HepG2 (cell line): ENCODE measurements around the gene NDC80. TPM values are rescaled to one million over a fixed set of nuclear protein-coding genes. Genes with fewer than 3 reads are reported as not detected.

Experiments
- ATAC-seq: fragments of 200-7000 bp; cut with Tn5 transposase; 3 replicates; pipeline ENCODE4 v1.9.1; 2020; ENCODE audit warnings: mild to moderate bottlenecking, moderate library complexity
- BruUV-seq: library from RNA; stranded (reverse); fragments of 400-500 nt; replicated peaks from 2 replicates; lab custom pipeline; 2021; lab: Mats Ljungman, UMichigan
- CTCF ChIA-PET: fragments of 300-600 bp; formaldehyde crosslinking; extraction: SDS; loops from one replicate; lab custom pipeline; 2021; ENCODE audit warnings: low total read pairs, inconsistent platforms, low intra/inter-chr PET ratio; lab: Yijun Ruan, JAX
- POLR2A ChIA-PET: fragments of 350-600 bp; sonication (Branson Sonifier 250); formaldehyde crosslinking; loops from one replicate; lab custom pipeline; 2020; ENCODE audit warnings: antibody characterized with exemption, inconsistent platforms; lab: Yijun Ruan, JAX
- DNase-seq: peaks from one replicate; pipeline ENCODE4 v3.0.0-alpha.2; 2015; ENCODE audit warnings: low spot score
- FAIRE-seq: peaks from 3 replicates; lab custom pipeline; 2011; peaks lifted over from hg19 to GRCh38; lab: Jason Lieb, UNC
- H2AFZ ChIP-seq: one replicate; pipeline ENCODE4 v1.6.1; 2011; ENCODE audit warnings: low read length, inconsistent platforms
- H3K27ac ChIP-seq: fragments of 300-600 bp; 3 replicates; pipeline ENCODE4 v1.8.0; 2011; ENCODE audit warnings: mixed run types, mild to moderate bottlenecking, mixed read lengths, low read length, inconsistent platforms; ENCODE audit not compliant: insufficient read depth; ENCODE audit errors: extremely low read length
- H3K27me3 ChIP-seq, 2 experiments: fragments of 200-600 bp in 1 of 2; 2 replicates in 1 of 2; 3 replicates in 1 of 2; pipeline versions ENCODE4 v1.6.0 to v1.8.0; 2011; ENCODE audit warnings: low read length in 2 of 2, mild to moderate bottlenecking in 2 of 2, moderate library complexity in 2 of 2, inconsistent platforms in 1 of 2; ENCODE audit not compliant: insufficient read depth in 2 of 2, control insufficient read depth in 1 of 2
- H3K36me3 ChIP-seq, 2 experiments: fragments of 200-600 bp in 1 of 2; replicated peaks in 1 of 2; 2 replicates in 1 of 2; 3 replicates in 1 of 2; pipeline versions ENCODE4 v1.5.1 to v1.8.0; 2011; ENCODE audit warnings: low read length in 2 of 2, inconsistent platforms in 1 of 2; ENCODE audit not compliant: insufficient read depth in 2 of 2, control insufficient read depth in 1 of 2
- H3K4me1 ChIP-seq: 2 replicates; pipeline ENCODE4 v1.5.1; 2012; ENCODE audit warnings: low read length, inconsistent platforms; ENCODE audit not compliant: insufficient read depth
- H3K4me2 ChIP-seq: 2 replicates; pipeline ENCODE4 v1.6.0; 2011; ENCODE audit warnings: low read depth, low read length, inconsistent platforms
- H3K4me3 ChIP-seq, 3 experiments: fragments of 200-600 bp in 1 of 3; sonication (generic), shearing (Covaris generic) in 1 of 3; replicated peaks in 1 of 3; 2 replicates each; pipeline ENCODE4 v1.5.1; 2011 to 2016; ENCODE audit warnings: low read length in 3 of 3, inconsistent platforms in 2 of 3, low read depth in 2 of 3, mild to moderate bottlenecking in 2 of 3, control low read depth in 1 of 3, mixed read lengths in 1 of 3; ENCODE audit not compliant: insufficient read depth in 1 of 3
- H3K79me2 ChIP-seq: one replicate; pipeline ENCODE4 v1.6.1; 2011; ENCODE audit warnings: low read length, inconsistent platforms; ENCODE audit not compliant: insufficient read depth
- H3K9ac ChIP-seq: 2 replicates; pipeline ENCODE4 v1.6.0; 2011; ENCODE audit warnings: mild to moderate bottlenecking, low read depth, low read length, inconsistent platforms; ENCODE audit not compliant: insufficient read depth
- H3K9me3 ChIP-seq: 2 replicates; pipeline ENCODE4 v1.5.1; 2012; ENCODE audit warnings: mild to moderate bottlenecking, low read length
- H4K20me1 ChIP-seq: 2 replicates; pipeline ENCODE4 v1.6.0; 2011; ENCODE audit warnings: inconsistent platforms, mild to moderate bottlenecking, low read length, moderate library complexity; ENCODE audit not compliant: insufficient read depth
- HBP1 ChIP-seq: IDR thresholded peaks from 2 replicates; pipeline ENCODE4 v1.6.1; 2016; ENCODE audit warnings: low read depth, control low read depth
- NFAT5 ChIP-seq: sonication (generic); formaldehyde crosslinking; IDR thresholded peaks from 2 replicates; pipeline ENCODE4 v1.4.0; 2020; ENCODE audit warnings: missing genetic modification reagents
- PAWR ChIP-seq: sonication (generic); formaldehyde crosslinking; IDR thresholded peaks from 2 replicates; pipeline ENCODE4 v1.4.0; 2020; ENCODE audit warnings: missing genetic modification reagents, mild to moderate bottlenecking, borderline replicate concordance
- RXRA ChIP-seq: sonication (generic); formaldehyde crosslinking; IDR thresholded peaks from 2 replicates; pipeline ENCODE4 v1.5.1; 2020; ENCODE audit warnings: missing genetic modification reagents
- ZBTB3 ChIP-seq: sonication (generic); formaldehyde crosslinking; IDR thresholded peaks from 2 replicates; pipeline ENCODE4 v1.4.0; 2020; ENCODE audit warnings: low read depth, mild to moderate bottlenecking, moderate library complexity, missing genetic modification reagents, borderline replicate concordance
- ZNF775 ChIP-seq: sonication (generic); formaldehyde crosslinking; IDR thresholded peaks from 2 replicates; pipeline ENCODE4 v1.4.0; 2020; ENCODE audit warnings: missing genetic modification reagents, mild to moderate bottlenecking, moderate library complexity, borderline replicate concordance
- WGBS: methylation state at CpG from one replicate; pipeline ENCODE4 v1.1.6; 2017; ENCODE audit warnings: low lambda C conversion rate; 5-methylcytosine and 5-hydroxymethylcytosine counted together
- in situ Hi-C: cut with HindIII; loops from 2 replicates; pipeline ENCODE4 v1.10.0; 2017; ENCODE audit warnings: low pct_unique_long_range_greater_than_20kb; ENCODE audit not compliant: extremely low pct_ligation_motif_present
- intact Hi-C: fragments of 100-400 bp; cut with micrococcal nuclease; formaldehyde crosslinking; loops from one replicate; pipeline ENCODE4 v1.10.0; 2022; ENCODE audit not compliant: unreplicated experiment
- polyA plus RNA-seq, 8 experiments: library from polyadenylated mRNA; depleted of rRNA in 3 of 8; stranded (reverse) in 7 of 8; unstranded in 1 of 8; fragments of >200 nt; fragmentation: Illumina TruSeq in 4 of 8; extraction: Trizol in 4 of 8; gene quantifications; 2 replicates each; pipeline versions ENCODE4 v1.2.1 to v1.2.3, GENCODE V29; 2011 to 2016; ENCODE audit warnings: low read depth in 4 of 8, missing spikeins in 1 of 8, mixed read lengths in 1 of 8; ENCODE audit not compliant: insufficient read depth in 1 of 8
- total RNA-seq, 5 experiments: library from RNA; depleted of rRNA; stranded (reverse); fragments of >200 nt; fragmentation: Illumina TruSeq; extraction: Trizol; gene quantifications; 2 replicates each; pipeline ENCODE4 v1.2.3, GENCODE V29; 2016; ENCODE audit warnings: low read depth in 1 of 5
- TF ChIP-seq, protein P1 (sequence below), 2 experiments: fragments of 450-650 bp in 1 of 2; sonication (generic) in 1 of 2; formaldehyde crosslinking in 1 of 2; IDR thresholded peaks; 2 replicates each; pipeline versions ENCODE4 v1.6.1 to v1.8.0; 2016 to 2022; ENCODE audit warnings: antibody characterized with exemption in 1 of 2, mild to moderate bottlenecking in 1 of 2, missing genetic modification reagents in 1 of 2

NDC80 gene
- total and polyA plus RNA-seq, 2 of the 13 experiments (the other 11 are each of a cell fraction or from before 2014, with no cell fraction given) = 9.6 to 33.0 TPM

GRCh38 chr18:2587788-2588187 is 16.4 kb downstream of the NDC80 start:
- Histone ChIP-seq H3K27ac (no peak overlapping the region), H3K36me3 (peaks cover 3 to 25% of the 10 kb centered on the region in 2 experiments), H3K9ac (no peak overlapping the region), H3K4me3 (no peak overlapping the region), H2AFZ (no peak overlapping the region), H3K27me3 (no peaks in the 10 kb centered on the region), H4K20me1 (no peaks in the 10 kb centered on the region), H3K79me2 (no peaks in the 10 kb centered on the region), H3K4me2 (no peak overlapping the region), H3K4me1 (peaks cover 21% of the 10 kb centered on the region), H3K9me3 (no peaks in the 10 kb centered on the region)
- CTCF ChIA-PET = no interaction called here
- ATAC-seq = no peak
- 96% methylated on average over 3 of the region's 3 CpGs for WGBS
- BruUV-seq = no TSS peak
- DNase-seq = no peak
- POLR2A ChIA-PET = no interaction called here
- intact Hi-C loops (loop anchor here (2.0 kb wide), 1 partner anchor 17 kb away; the partner anchor contains the start of genes METTL4 and NDC80), in situ Hi-C loops (no loop called here)
- FAIRE-seq = no peak
- no peak for TF ChIP-seq ZNF775 (CRISPR knock-in tag)
- TF ChIP-seq, protein P1, sequence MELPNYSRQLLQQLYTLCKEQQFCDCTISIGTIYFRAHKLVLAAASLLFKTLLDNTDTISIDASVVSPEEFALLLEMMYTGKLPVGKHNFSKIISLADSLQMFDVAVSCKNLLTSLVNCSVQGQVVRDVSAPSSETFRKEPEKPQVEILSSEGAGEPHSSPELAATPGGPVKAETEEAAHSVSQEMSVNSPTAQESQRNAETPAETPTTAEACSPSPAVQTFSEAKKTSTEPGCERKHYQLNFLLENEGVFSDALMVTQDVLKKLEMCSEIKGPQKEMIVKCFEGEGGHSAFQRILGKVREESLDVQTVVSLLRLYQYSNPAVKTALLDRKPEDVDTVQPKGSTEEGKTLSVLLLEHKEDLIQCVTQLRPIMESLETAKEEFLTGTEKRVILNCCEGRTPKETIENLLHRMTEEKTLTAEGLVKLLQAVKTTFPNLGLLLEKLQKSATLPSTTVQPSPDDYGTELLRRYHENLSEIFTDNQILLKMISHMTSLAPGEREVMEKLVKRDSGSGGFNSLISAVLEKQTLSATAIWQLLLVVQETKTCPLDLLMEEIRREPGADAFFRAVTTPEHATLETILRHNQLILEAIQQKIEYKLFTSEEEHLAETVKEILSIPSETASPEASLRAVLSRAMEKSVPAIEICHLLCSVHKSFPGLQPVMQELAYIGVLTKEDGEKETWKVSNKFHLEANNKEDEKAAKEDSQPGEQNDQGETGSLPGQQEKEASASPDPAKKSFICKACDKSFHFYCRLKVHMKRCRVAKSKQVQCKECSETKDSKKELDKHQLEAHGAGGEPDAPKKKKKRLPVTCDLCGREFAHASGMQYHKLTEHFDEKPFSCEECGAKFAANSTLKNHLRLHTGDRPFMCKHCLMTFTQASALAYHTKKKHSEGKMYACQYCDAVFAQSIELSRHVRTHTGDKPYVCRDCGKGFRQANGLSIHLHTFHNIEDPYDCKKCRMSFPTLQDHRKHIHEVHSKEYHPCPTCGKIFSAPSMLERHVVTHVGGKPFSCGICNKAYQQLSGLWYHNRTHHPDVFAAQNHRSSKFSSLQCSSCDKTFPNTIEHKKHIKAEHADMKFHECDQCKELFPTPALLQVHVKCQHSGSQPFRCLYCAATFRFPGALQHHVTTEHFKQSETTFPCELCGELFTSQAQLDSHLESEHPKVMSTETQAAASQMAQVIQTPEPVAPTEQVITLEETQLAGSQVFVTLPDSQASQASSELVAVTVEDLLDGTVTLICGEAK (IDR thresholded peaks at IDR 0.05) = no peak
- TF ChIP-seq, protein P1 (CRISPR knock-in tag; IDR thresholded peaks at IDR 0.05) = no peak
- TF ChIP-seq ZBTB3 (CRISPR knock-in tag) = no peak
- no peak for TF ChIP-seq PAWR
- no peak for TF ChIP-seq HBP1 (CRISPR knock-in tag)
- TF ChIP-seq NFAT5 (CRISPR knock-in tag) = no peak
- no peak for TF ChIP-seq RXRA
